Activated CD4-positive, alpha-beta T cell treated with anti-CD3 and anti-CD28 coated beads for 1 hour (primary cell): ENCODE data around the gene AFDN.

ENCODE experiments used
- DNase-seq: peaks from one replicate; pipeline ENCODE4 v3.0.0-alpha.2; 2020

AFDN gene

DNA sequence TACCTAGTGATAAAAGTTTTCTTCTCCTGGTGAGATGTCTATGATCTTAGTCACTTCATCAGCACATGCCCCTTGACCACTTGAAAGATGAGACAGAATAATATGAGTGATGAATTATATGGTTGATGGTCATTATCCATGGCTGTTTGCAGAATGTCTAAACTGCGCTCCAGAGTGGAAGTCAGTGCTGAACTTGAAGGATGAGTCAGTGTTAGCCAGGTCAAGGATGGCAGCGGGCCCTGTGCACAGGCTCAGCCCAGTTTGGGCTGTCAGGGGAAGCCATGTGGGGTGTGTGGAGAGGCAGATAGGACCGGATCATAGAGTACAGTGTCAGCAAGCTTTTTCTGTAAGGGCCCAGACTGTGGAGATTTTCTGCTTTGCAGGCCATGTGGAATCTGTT, 103.6 kb downstream of the AFDN start:
- no peak for DNase-seq

DNA sequence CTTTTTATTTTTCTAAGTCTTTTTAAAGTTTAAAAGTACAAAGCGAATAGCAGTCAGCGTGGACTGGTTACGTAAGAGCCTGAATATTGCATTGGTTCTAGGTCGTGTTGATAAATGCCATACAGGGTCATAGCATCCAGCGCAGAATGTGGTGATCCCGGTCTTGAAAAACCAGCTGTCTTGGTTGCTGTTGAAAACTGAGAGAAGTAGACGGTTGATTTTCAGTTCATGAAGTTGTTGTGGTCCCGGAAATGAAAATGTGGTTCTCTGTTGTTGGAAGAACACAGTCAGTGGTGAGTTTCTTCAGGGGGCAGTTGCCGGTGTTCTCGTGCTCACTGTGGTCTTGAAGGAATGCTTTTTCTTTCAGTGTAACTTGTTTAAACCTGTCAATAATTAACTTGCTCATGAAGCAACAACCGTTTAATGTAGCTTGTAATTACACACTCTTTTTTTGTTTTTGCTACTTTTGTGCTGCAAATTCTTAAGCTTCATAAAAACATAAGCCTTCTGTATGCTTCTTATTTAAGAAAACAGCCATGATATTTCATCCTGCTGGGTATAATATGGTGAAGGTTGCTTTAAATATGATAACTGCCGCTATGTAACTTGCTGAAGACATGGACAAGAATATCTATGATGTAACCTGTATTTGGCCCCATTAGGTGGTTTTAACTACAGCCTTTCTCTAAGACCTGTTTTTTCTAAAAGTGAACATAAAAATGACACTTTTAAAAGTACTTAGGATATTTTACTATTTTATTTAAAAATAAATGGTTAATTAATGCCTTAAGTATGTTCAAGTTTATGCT, 106.0 kb downstream of the AFDN start:
- DNase-seq: no peak

DNA sequence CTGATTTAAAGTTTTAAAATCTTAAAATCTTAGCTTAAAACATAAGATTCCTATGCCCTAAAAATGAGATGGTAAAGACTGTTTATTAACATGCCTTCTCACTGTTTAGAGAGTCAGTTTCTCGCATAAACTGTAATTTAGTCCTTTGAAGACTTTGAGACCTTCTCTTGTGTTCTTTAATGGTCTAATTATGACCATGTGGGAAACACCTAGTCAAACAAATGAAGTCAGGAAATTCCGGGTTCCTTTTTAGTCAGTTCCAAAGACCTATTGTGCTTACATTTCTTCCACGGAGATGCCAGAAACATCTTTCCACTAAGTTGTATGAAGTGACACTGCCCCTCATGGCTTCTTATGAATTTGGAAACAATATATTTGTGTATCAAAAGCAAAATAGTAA, 106.6 kb downstream of the AFDN start:
- DNase-seq: no peak

DNA sequence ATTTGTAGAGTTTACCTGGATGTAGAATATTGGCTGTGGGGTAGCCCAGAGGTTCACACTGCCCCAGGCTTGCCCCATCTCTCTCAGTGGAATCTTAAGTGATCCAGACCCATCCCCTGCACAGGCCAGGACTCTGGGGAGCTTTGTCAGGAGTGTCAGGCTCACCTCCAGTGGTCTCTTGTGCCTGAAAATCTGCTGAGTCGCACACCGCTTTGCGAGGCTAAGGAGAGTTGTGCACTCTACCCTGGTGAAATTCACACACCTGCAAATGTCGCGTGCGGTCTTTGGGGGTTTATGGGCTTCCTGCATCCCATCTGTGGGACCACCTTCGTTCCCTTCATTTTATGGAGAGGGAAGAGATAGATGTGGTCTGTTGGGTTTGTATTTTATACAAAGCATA, 107.1 kb downstream of the AFDN start:
- DNase-seq: no peak

DNA sequence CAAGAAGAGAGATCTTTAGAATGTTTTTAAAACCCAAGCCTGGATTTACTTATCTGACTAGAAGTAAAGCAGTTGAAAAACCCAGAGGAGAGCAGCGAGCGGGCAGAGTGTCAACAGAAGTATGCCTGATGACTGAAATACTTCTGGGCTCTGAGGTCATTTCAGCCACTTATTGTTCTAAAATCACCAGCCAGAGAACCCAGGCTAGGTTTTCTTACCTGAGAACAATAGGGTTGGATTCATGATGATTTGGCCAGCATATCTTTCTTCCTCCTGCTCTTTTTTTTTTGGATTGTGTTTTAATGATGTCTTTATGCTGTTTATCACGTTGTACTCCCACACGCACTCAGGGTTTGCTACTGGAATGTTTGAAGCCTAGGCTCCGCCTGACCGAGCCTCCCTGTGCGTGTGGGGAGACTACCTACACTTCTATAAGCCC, 107.7 kb downstream of the AFDN start:
- DNase-seq: no peak

DNA sequence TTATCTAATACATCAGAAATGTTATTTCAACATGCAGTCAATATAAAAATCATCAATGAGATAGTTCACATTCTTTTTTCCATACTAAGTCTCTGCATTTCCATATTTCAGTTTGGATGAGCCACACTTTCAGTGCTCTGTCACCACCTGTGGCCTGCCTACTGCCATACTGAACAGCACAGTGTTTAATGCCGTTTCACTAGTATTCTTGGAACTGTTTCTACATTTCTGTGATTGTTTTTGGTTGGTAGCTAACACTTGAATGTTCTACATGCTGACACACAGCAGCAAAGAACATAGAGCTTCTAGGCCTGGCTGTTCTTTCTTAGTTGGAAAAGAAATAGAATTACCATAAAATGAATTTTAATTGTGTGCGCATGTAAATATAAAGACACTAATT, 109.3 kb downstream of the AFDN start:
- DNase-seq: no peak

DNA sequence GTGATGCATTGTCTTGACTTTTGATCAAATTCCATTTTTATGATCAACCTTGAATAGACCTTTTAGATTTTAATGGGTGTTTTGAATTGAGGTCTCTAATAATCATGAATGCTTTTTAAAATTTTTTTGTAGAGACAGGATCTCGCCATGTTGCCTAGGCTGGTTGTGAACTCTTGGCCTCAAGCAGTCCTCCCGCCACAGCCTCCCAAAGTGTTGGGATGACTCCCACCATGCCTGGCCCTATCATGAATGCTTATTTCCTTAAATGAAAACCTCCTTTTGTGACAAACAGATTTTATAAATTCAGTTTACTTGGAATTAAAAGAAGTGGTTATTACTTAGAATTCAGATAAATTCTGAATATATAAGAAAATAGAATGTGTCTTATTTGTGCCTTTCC, 110.6 kb downstream of the AFDN start:
- DNase-seq: no peak

DNA sequence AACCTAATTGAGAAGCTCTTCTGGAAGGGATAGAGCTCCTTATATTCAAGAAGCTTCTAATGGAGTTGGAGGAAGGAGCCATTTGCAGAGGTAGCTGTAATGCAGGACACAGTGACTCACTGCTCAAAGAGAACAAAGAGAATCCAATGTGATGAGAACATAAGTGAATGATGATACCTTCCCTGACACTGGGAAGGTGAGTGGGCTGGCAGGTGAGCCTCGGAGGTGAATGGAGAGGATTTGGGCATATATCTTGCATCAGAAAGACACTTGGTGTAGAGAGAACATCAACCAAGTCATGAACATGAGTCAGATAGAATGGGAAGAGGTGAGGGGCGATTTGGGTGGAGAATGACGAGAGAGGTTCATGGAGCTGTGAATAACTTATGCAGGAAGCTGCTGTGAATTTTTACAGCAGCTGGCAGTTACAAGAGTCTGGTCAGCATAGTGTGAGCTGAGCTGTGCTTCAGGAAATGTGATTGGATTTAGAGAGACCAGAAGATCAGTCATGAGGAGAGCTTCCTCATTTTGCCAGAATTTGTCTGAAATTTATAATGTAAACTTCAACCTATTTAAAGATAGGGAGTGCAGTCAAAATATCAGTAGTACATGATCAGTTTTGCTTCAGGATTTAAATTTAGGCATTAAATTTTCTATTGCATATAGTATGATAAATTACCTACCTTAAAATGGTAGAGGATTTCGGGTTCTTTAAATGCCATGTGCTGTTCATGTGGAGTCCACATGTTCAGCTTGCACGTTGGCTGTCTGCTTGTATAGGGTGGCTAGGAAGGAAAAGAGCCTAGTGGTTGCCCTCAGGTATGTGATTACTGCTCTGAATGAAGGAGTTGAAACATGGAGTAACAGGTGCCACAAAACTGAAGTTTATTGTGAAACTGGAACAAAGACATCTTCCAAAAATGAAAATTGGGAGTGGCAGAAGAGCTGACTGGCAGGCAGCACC, 111.5 kb downstream of the AFDN start:
- DNase-seq: no peak

DNA sequence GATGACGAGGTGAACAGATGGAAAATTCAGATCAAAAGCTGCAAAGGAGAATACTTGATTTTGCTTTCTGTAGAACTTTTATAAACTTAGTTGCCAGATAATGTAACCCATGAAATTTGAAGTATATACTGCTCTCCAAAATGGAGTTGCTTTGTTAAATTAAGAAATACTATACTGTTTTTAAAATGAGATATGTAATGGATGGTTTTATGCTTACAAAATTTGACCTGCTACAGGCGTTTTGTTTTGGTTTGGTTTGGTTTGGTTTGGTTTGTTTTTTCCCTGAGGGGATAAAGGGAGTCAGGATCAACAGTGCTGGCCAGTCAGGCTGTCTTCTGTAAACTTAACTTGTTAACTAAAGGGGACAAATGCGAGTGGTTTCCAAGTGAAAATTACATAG, 115.1 kb downstream of the AFDN start:
- DNase-seq: no peak

DNA sequence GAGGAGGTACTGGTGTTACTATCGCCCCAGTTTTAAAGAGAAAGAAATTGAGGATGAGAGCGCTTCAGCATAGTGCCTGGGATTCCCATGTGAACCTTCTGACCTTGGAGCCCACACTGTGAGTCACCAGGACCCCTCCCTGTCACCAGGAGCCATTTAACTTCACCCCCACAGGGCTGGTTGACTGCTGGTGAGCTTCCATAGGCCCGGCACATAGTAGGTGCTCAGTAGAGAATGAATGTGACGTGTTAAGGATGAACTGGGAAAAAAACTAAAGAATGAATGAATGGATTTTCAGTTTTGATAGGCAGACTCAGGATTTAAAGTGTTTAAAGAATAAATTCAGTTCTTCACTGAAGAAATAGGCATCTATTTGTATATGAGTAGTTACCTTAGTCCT, 117.4 kb downstream of the AFDN start:
- DNase-seq: no peak

DNA sequence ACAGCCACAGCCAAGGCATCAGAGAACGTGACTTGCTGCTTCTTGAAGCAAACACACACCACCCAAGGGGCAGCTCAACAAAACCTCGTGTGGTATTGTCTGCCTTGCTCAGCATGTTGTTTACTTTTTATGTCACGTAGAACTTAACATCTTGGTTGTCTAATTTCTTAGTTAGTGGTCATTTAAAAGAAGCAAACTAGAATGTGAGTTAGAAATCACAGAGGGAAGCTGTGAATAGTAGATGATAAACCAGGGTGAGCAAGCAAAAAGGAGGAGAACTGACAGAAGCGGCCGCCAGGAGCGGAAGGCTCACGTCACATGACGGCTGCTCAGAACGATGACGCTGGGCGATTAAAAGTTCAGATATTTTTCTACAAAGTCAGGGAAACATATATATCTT, 119.3 kb downstream of the AFDN start:
- no peak for DNase-seq

DNA sequence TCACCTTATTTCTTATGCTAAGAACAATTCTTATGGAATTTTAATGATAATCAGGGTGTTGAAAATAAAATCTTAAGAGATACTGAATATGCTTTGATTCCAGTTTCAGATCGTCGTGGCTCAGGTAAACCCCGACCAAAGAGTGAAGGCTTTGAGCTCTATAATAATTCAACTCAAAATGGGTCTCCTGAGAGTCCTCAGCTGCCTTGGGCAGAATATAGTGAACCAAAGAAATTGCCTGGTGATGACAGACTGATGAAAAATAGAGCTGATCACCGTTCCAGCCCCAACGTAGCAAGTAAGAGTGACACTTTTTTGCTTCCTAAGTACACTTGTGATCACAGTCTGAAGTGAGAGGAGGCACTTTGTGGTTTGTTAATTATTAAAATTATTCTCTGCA, 119.9 kb downstream of the AFDN start:
- DNase-seq: no peak

DNA sequence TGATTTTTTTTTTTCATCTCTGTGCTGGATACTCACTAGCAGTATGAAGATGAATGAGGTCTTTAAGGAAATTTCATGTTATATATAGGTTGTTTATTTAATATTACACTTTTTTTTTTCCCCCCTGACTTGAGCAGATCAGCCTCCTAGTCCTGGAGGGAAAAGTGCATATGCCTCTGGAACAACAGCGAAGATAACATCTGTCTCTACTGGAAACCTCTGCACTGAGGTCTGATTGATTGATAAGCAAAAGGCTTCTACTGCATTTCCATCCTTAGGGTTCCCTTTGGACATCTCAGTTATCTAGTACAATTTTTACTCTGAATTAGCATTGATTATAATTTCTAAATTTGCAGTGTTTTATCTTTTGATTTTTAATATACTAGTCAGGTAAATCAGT, 121.0 kb downstream of the AFDN start:
- no peak for DNase-seq

DNA sequence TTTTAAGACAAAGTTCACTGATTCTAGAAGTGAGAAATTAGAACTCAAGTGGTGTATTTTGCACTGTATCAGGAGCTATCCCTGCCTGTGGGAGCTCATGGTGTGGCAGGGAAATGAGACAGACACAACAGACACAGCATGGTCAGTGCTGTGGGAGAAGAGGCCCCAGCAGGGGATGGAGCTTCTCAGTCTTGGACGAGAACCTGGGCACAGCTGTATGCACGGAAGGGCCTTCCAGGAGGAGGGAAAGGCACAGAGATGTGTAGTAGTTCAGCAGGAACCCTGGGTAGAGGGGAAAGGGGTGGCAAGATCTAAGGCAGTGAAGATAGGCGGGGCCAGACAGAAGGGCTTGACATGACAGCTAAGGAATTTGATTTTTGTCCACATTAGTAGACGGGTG, 122.0 kb downstream of the AFDN start:
- DNase-seq: no peak

DNA sequence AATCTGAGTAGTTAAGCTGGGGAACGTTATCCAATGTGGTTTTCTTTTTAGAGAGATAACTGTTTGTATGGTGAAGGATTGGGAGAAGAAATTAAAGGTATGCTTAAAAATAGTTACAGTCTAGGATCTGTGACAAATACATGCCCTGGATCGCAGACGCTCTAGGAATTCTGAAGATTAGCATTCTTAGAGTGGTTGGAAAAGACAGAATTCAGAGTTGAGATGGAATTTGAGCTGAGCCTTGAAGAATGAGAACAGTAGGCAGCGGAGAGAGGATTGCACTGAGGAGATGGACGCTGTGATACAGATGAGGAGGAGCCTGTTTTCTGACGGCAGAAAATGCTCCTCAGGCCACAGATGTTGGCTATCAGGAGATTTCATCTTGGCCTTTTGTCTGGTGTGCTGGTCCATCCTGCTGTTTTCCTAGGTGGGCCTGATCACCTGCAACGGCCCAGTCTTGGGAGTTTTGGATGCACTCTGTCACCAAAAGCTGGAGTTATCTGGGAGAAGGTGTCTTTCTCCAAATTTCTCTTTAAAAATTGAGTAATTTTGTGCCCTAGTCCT, 122.5 kb downstream of the AFDN start:
- DNase-seq: no peak

DNA sequence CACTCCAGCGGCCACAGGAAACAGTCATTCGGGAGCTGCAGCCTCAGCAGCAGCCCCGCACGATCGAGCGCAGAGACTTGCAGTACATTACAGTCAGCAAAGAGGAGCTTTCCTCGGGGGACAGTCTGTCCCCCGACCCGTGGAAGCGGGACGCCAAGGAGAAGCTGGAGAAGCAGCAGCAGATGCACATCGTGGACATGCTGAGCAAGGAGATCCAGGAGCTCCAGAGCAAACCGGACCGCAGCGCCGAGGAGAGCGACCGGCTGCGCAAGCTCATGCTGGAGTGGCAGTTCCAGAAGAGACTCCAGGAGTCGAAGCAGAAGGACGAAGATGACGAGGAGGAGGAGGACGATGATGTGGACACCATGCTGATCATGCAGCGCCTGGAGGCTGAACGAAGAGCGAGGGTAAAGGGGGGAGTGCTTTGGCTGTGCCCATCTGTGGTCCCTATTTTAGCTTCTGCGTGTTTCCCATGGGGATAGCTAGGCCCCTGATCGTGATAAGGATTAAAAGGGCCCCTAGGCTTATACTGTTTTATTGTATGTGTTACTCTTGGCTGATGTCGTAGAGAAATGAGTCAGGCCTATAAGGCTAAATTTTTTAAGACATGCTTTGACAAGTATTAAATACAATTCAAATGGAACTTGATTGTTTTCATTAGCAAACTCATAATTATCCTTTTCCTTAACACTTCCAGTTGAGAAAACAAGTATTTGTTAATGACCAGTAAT, 125.2 kb downstream of the AFDN start:
- no peak for DNase-seq

DNA sequence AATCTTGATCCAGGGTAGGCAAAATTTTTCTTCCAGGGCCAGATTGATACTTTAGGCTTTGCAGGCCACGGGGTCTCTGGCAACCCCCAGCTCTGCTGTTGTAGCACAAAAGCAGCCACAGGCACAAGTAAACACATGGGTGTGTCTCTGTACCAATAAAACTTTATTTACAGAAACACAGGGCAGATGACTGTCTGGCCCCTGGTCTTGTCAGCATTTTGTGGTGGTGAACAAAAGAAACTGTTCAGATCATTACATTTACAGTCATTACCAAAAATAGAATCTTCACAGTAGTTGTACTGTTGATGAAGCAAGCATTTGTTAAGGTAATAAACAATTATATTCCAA, 125.8 kb downstream of the AFDN start:
- no peak for DNase-seq

DNA sequence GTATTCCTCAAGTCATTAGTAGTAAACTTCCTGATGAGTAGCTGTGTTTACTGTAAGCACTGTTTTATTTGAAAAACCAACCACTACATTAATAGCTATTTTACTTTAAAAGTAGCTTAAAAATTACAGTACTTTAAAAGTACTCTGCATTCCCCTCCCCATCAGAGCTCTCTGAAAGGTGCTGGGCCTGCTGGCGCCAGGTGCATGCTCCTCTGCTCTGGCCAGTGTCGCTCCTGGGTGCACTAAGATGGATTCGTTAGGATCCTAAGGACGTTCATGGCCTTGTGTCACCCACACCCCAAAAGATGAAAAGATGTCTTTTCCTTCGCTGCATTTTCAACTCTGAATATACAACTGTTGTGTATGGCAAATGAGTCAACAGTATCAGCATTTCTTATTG, 126.8 kb downstream of the AFDN start:
- no peak for DNase-seq

DNA sequence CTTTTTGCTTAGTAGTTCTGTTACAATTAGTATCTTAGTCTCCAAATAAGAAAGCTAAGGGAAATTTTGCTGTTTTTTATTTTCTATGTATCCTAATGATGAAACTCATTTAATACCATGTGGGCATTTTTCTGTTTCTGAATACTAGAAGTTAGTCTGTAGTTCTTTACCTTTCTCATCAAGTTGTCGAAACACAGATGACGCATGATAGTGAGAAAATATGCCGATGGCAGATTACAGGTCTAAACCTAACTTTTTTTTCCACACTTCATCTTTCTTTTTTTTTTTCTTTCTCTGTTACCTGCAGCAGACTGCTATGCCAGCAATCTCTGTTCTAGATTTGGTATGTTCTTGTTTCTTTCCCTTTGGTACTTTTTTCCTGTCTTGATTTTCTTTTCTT, 127.4 kb downstream of the AFDN start:
- DNase-seq: no peak

DNA sequence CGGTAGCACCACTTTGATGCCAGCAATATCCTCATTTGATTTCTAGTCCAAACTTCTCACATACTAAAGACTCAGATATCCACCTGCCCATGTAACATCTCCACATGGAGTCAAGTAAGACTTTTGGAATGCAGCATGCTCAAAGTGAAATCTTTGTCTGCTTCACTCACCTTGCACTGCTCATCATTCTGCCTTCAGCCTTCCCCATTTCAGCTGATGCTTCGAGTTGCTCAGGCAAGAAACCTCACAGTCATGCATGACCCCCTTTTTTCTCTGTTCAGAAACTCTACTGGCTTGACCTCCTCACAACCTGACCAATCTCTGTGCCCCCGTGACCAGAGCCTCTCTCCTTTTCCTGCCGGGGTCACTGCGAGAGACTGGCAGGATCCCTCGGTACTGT, 129.8 kb downstream of the AFDN start:
- no peak for DNase-seq

DNA sequence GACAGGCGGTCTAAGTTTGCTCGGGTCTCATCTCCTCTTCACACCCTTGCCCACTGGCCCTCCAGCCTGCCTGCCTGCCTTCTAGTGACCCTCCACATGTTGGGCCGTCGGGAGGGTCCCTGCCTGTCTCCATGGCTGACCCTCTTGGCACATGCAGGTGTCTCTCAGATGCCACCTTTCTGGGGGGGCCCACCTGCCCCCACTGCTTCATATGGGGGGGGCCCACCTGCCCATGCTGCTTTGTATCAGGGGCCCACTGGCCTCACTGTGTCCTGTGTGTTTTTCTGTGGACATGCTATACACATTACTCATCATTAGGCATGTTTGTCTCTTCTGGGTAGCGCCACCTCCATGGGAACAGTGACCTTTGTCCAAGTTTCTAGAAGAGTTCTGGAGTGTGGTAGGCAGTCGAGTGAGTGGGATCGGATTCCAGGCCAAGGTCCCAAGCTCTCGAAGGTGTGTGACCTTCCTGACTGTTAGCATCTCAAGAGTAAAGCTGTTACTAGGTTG, 130.3 kb downstream of the AFDN start:
- no peak for DNase-seq

DNA sequence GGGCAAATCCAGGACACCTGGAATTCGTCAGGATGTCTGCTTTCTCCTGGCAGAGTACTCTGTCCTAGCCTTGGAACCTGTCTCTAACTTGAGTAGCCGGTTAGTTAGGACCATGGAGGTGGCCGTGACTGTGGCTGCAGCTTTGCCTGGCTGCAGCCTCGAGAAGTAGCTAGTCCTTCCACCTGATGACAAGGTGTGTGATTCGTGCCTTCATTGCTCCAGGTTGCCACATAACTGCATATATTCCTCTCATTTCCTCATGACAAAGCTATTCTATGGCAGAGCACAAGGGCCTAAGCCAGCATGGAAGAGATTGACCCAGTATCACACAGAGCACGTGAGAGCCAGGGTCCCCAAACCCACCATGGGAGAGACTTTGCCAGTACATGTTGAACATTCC, 130.9 kb downstream of the AFDN start:
- DNase-seq: no peak

DNA sequence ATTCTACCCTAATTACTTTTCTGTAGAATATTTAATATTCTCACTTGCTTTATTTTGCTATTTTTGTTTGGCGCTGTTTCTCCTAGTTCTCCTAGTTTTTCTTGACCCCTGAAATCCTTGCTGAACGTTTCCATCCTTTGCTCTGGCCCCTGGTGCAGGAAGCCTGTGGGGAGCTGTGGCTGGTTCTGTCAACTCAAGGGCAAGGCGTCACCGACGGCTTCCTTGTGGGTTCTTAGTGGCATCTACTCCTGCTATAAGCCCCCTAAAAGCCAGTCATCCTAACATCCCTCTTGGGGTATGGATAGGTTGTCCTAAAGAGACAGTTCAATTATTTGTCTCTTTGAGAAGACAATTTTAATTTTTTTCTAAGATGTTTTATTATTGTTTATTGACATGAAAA, 133.9 kb downstream of the AFDN start:
- DNase-seq: no peak
